ENCODE results near the gene ZBTB46. TPM values are rescaled to one million over a fixed set of nuclear protein-coding genes. Genes with fewer than 3 reads are reported as not detected.

Gene ZBTB46
- total and polyA plus RNA-seq, 4 donors, result 0.79 to 12.1 (median 4.7) TPM

GRCh38 chr20:63828124-63828523 lies 2.9 kb downstream of the ZBTB46 start:
- Histone ChIP-seq H3K9ac (ENCODE audit: low read depth in 1 of 2, low read length in 2 of 2) (no peak overlapping the region), H3K9me3 (ENCODE audit: control insufficient read depth in 4 of 4, low read length in 3 of 4) (no peaks in the 10 kb centered on the region), H3K4me1 (ENCODE audit: control insufficient read depth in 4 of 4, insufficient read depth in 4 of 4, low read length in 3 of 4) (peaks cover 4 to 15% (median 8%) of the 10 kb centered on the region in 4 donors), H3K27me3 (ENCODE audit: control insufficient read depth in 4 of 4, insufficient read depth in 4 of 4, low read length in 3 of 4) (no peaks in the 10 kb centered on the region), H3K36me3 (ENCODE audit: control insufficient read depth in 4 of 4, insufficient read depth in 3 of 4, low read depth in 1 of 4, low read length in 3 of 4) (no peaks in the 10 kb centered on the region), H3K4me3 (ENCODE audit: low read depth in 1 of 3, low read length in 3 of 3) (no peak overlapping the region), H3K27ac (ENCODE audit: low read depth in 1 of 2, low read length in 2 of 2) (no peak overlapping the region)
- no peak for DNase-seq (ENCODE audit: low spot score)
- WGBS, result 87% methylated on average over 8 of the region's 8 CpGs
- TF ChIP-seq HNF4G (IDR thresholded peaks at IDR 0.05) (no peak), TAF1 (conservative IDR thresholded peaks at IDR 0.05) (no peak), GABPA (IDR thresholded peaks at IDR 0.05 in 1 of 2, conservative IDR thresholded peaks at IDR 0.05 in 1 of 2) (no peak), ZBTB33 (IDR thresholded peaks at IDR 0.05) (no peak), EGR1 (IDR thresholded peaks at IDR 0.05; ENCODE audit: low read depth in 2 of 2) (no peak), MAX (IDR thresholded peaks at IDR 0.05) (no peak), REST (IDR thresholded peaks at IDR 0.05) (no peak), ATF3 (IDR thresholded peaks at IDR 0.05) (no peak), NR2F2 (IDR thresholded peaks at IDR 0.05) (no peak), SP1 (IDR thresholded peaks at IDR 0.05) (no peak), HNF4A (conservative IDR thresholded peaks at IDR 0.05) (no peak)

- H3K36me3 ChIP-seq (ENCODE audit: control insufficient read depth in 4 of 4, insufficient read depth in 3 of 4, low read depth in 1 of 4, low read length in 3 of 4), result no peaks in the 10 kb centered on the region
- H3K27ac ChIP-seq (ENCODE audit: low read depth in 1 of 2, low read length in 2 of 2), result peak overlapping the region; percentile 19 to 41
- H3K27me3 ChIP-seq (ENCODE audit: control insufficient read depth in 4 of 4, insufficient read depth in 4 of 4, low read length in 3 of 4), result no peaks in the 10 kb centered on the region
- H3K4me1 ChIP-seq (ENCODE audit: control insufficient read depth in 4 of 4, insufficient read depth in 4 of 4, low read length in 3 of 4), result peaks cover under 1 to 9% (median 6%) of the 10 kb centered on the region in 4 donors
- no peak for DNase-seq (ENCODE audit: low spot score)
- H3K9me3 ChIP-seq (ENCODE audit: control insufficient read depth in 4 of 4, low read length in 3 of 4), result no peaks in the 10 kb centered on the region
- H3K4me3 ChIP-seq (ENCODE audit: low read depth in 1 of 3, low read length in 3 of 3), result no peak overlapping the region
- 81% methylated on average over 13 of the region's 13 CpGs for WGBS
- H3K9ac ChIP-seq (ENCODE audit: low read depth in 1 of 2, low read length in 2 of 2), result no peak overlapping the region
- TF ChIP-seq TAF1 (conservative IDR thresholded peaks at IDR 0.05) (no peak), GABPA (IDR thresholded peaks at IDR 0.05 in 1 of 2, conservative IDR thresholded peaks at IDR 0.05 in 1 of 2) (no peak), REST (IDR thresholded peaks at IDR 0.05) (no peak), EGR1 (IDR thresholded peaks at IDR 0.05; ENCODE audit: low read depth in 2 of 2) (no peak), HNF4A (conservative IDR thresholded peaks at IDR 0.05) (no peak), HNF4G (IDR thresholded peaks at IDR 0.05) (no peak), FOXA2 (IDR thresholded peaks at IDR 0.05) (no peak), FOXA1 (IDR thresholded peaks at IDR 0.05) (no peak), RXRA (IDR thresholded peaks at IDR 0.05) (no peak), ZBTB33 (IDR thresholded peaks at IDR 0.05) (no peak), CTCF (IDR thresholded peaks at IDR 0.05; ENCODE audit: low read depth, low read length, missing input control) (no peak), SP1 (IDR thresholded peaks at IDR 0.05) (no peak), JUND (IDR thresholded peaks at IDR 0.05) (no peak), RAD21 (IDR thresholded peaks at IDR 0.05) (no peak), YY1 (IDR thresholded peaks at IDR 0.05) (no peak), MAX (IDR thresholded peaks at IDR 0.05) (no peak), NR2F2 (IDR thresholded peaks at IDR 0.05) (no peak)
Measured at GRCh38 chr20:63826753-63827152, 4.3 kb downstream of the ZBTB46 start.
